PC-9 (cell line): ENCODE measurements around the gene UBE2L3. TPM values are rescaled to one million over a fixed set of nuclear protein-coding genes. Genes with fewer than 3 reads are reported as not detected.

Experiments used
- BruUV-seq: library from RNA; stranded (reverse); fragments of 400-500 nt; replicated peaks from 2 replicates; lab custom pipeline; 2021; lab: Mats Ljungman, UMichigan
- CTCF ChIA-PET: fragments of 300-600 bp; sonication (Branson Sonifier 250); formaldehyde crosslinking; loops from one replicate; lab custom pipeline; 2022; ENCODE audit warnings: antibody characterized with exemption; lab: Charles Lee
- POLR2A ChIA-PET: fragments of 300-600 bp; sonication (Branson Sonifier 250); formaldehyde crosslinking; loops from one replicate; lab custom pipeline; 2022; ENCODE audit warnings: antibody characterized with exemption; ENCODE audit not compliant: unreplicated experiment; lab: Charles Lee
- DNase-seq, 2 experiments: peaks; one replicate each; pipeline versions ENCODE4 v3.0.0 to v3.0.0-alpha.2; 2015 to 2022; ENCODE audit warnings: mixed read lengths in 1 of 2
- H2AFZ ChIP-seq: fragments of 200-600 bp; sonication (generic); 2 replicates; pipeline ENCODE4 v1.8.1; 2017; ENCODE audit warnings: antibody characterized with exemption
- H3F3A ChIP-seq: fragments of 200-600 bp; sonication (generic); 2 replicates; pipeline ENCODE4 v1.8.1; 2017; ENCODE audit warnings: antibody characterized with exemption, mild to moderate bottlenecking, low read depth; ENCODE audit not compliant: insufficient read depth
- H3K27ac ChIP-seq: fragments of 200-600 bp; sonication (generic); 2 replicates; pipeline ENCODE4 v1.6.1; 2016; ENCODE audit warnings: mixed run types
- H3K27me3 ChIP-seq: fragments of 200-600 bp; sonication (generic); 2 replicates; pipeline ENCODE4 v1.6.1; 2016; ENCODE audit warnings: low read depth, mixed run types; ENCODE audit not compliant: insufficient read depth
- H3K36me3 ChIP-seq: fragments of 200-600 bp; sonication (generic); 2 replicates; pipeline ENCODE4 v1.6.1; 2016; ENCODE audit warnings: low read depth, mixed run types
- H3K4me1 ChIP-seq: fragments of 200-600 bp; sonication (generic); replicated peaks from 2 replicates; pipeline ENCODE4 v1.6.1; 2016; ENCODE audit warnings: mixed run types; ENCODE audit not compliant: insufficient read depth
- H3K4me2 ChIP-seq: fragments of 200-600 bp; sonication (generic); 2 replicates; pipeline ENCODE4 v1.6.1; 2017; ENCODE audit warnings: mixed run types
- H3K4me3 ChIP-seq: fragments of 200-600 bp; sonication (generic); 2 replicates; pipeline ENCODE4 v1.6.1; 2016; ENCODE audit warnings: mixed run types
- H3K79me2 ChIP-seq: fragments of 200-600 bp; sonication (generic); 2 replicates; pipeline ENCODE4 v1.6.1; 2017; ENCODE audit warnings: low read depth, mixed run types
- H3K9me2 ChIP-seq: fragments of 200-600 bp; sonication (generic); 2 replicates; pipeline ENCODE4 v1.8.1; 2017; ENCODE audit warnings: mild to moderate bottlenecking; ENCODE audit not compliant: insufficient read depth
- H3K9me3 ChIP-seq: fragments of 200-600 bp; sonication (generic); 2 replicates; pipeline ENCODE4 v1.8.1; 2016; ENCODE audit warnings: low read depth; ENCODE audit not compliant: insufficient read depth
- H4K20me1 ChIP-seq: fragments of 200-600 bp; sonication (generic); 2 replicates; pipeline ENCODE4 v1.8.1; 2017; ENCODE audit not compliant: insufficient read depth
- EZH2 ChIP-seq: fragments of 200-600 bp; sonication (generic); IDR thresholded peaks from 2 replicates; pipeline ENCODE4 v1.8.0; 2017; ENCODE audit warnings: antibody characterized with exemption, low read depth
- intact Hi-C: fragments of 100-400 bp; cut with micrococcal nuclease; formaldehyde crosslinking; loops from one replicate; pipeline ENCODE4 v1.10.0; 2022; ENCODE audit not compliant: unreplicated experiment
- total RNA-seq: library from RNA; stranded (reverse); gene quantifications from 2 replicates; pipeline ENCODE4 v1.2.3, GENCODE V29; 2021
- TF ChIP-seq, protein P1 (sequence below): fragments of 200-600 bp; sonication (generic); conservative IDR thresholded peaks from 2 replicates; pipeline ENCODE4 v1.6.1; 2017; ENCODE audit warnings: mixed run types, antibody characterized with exemption, mild to moderate bottlenecking, moderate library complexity

UBE2L3 gene
- total RNA-seq, 1 experiment from 2014 or later, result 55.8 TPM

DNA sequence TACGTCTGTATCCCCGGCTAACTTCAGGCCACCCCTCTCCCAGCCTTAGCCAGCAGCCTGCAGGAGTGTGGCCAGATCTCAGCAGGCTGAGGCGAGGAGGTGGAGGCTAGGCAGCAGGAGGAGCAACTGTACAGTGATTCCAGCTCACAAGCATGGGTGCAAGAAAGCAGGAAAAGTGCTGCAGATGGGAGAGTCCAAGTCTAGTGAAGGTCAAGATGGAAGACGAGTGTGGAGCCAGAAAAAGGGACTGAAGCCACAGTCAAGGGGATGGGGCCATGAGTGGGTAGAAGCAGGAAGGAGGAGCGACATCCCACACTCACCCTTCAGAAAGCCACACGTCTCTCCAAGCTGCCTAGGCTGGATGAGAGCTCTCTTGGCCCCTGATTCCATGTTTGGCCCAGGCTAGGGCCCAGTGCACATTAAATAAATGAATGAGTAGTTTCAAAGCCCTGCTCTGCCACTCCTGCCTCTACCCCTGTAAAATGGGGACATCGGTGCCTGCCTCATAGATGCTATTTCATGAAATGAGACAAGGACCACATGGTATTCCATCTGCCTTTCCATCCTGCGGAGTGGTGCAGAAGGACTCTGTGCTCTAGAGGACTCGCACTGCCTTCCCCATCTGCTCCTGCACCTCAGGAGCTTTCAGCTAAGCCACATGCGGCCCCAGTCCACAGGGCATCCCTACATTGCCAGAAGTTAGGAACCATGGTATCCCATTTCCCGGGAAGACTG is 59.4 kb downstream of the UBE2L3 start:
- peaks cover 41% of the 10 kb centered on the region for H4K20me1 ChIP-seq
- POLR2A ChIA-PET, result interaction anchor here (0.6 kb wide), 1 partner anchor 459 kb away, joined by 3 read pairs; no protein-coding TSS in a partner anchor

DNA sequence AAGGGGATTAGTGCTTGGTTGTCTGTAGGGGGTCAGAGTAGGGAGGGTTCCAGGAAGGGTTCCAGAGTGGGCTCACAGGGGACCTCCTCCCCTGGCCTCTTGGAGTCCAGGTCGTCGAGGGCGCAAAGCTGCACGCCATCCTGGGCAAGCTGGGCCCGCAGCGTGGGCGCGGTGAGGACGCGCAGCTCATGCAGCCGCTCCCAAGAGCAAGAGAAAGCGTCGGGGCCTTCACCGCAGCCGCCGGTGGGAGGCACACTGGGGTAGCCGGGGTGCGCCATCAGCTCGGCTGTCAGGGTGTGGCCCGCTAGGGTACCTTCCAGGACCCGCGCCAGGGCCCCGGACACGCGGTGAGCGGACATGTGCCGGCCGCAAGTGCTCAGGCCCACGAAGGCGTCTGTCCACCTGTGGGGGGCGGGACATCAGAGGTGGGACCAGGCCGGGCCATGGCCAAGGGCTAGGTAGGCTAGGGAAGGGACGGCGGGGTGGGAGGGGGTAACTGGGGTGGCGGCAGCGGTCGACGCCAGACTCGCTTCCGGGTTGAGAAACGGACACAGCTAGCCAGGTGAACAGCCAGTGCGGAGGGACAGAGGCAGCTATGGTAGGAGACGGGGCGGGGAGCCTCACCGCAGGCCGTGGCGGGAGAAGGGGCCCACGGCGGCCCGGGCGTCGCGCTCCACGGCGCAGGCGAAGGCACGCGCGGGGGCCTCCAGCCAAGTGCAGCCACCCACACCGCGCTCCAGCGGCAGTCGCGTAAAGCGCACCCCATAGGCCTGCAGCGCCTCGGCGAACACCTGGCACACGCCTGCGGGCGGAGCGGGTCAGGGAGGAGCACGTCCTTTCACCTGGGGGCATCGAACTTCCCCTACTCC is 61.1 kb downstream of the UBE2L3 start:
- H3K79me2 ChIP-seq, result peaks cover 36% of the 10 kb centered on the region
- H2AFZ ChIP-seq, result no peak overlapping the region
- intact Hi-C loops, result no loop called here
- peak overlapping the region; percentile 80 for H3K4me3 ChIP-seq
- BruUV-seq, result no TSS peak
- no peaks in the 10 kb centered on the region for H3K27me3 ChIP-seq
- H3K9me2 ChIP-seq, result no peaks in the 10 kb centered on the region
- H3K36me3 ChIP-seq, result no peaks in the 10 kb centered on the region
- CTCF ChIA-PET, result interaction anchor here (0.6 to 2.2 kb wide), 4 partner anchors 13 to 54 kb away, joined by 3 to 12 read pairs (median 6); partner anchors contain the start of gene SDF2L1
- POLR2A ChIA-PET, result interaction anchor here (0.6 to 0.7 kb wide), 5 partner anchors 14 to 637 kb away, joined by 3 to 5 read pairs (median 4); partner anchors contain the start of gene SDF2L1
- no peaks in the 10 kb centered on the region for H3K9me3 ChIP-seq
- H3K27ac ChIP-seq, result no peak overlapping the region
- H3K4me1 ChIP-seq, result peaks cover 7% of the 10 kb centered on the region; the same call in 1 of the 2 replicates
- peak overlapping the region; percentile 76 for H3K4me2 ChIP-seq
- no peak for DNase-seq
- H4K20me1 ChIP-seq, result peaks cover 29% of the 10 kb centered on the region
- TF ChIP-seq EZH2, result no peak
- TF ChIP-seq, protein P1, sequence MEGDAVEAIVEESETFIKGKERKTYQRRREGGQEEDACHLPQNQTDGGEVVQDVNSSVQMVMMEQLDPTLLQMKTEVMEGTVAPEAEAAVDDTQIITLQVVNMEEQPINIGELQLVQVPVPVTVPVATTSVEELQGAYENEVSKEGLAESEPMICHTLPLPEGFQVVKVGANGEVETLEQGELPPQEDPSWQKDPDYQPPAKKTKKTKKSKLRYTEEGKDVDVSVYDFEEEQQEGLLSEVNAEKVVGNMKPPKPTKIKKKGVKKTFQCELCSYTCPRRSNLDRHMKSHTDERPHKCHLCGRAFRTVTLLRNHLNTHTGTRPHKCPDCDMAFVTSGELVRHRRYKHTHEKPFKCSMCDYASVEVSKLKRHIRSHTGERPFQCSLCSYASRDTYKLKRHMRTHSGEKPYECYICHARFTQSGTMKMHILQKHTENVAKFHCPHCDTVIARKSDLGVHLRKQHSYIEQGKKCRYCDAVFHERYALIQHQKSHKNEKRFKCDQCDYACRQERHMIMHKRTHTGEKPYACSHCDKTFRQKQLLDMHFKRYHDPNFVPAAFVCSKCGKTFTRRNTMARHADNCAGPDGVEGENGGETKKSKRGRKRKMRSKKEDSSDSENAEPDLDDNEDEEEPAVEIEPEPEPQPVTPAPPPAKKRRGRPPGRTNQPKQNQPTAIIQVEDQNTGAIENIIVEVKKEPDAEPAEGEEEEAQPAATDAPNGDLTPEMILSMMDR, result no peak
- H3F3A ChIP-seq, result peaks cover 32% of the 10 kb centered on the region; the same call in 1 of the 2 replicates

More for the DNA sequence above, 59.4 kb downstream of the UBE2L3 start:
- peaks cover 43% of the 10 kb centered on the region for H3F3A ChIP-seq
- no peak overlapping the region for H3K4me3 ChIP-seq
- H3K79me2 ChIP-seq, result peaks cover 36% of the 10 kb centered on the region
- no peaks in the 10 kb centered on the region for H3K36me3 ChIP-seq
- intact Hi-C loops, result no loop called here
- H3K9me3 ChIP-seq, result no peaks in the 10 kb centered on the region
- no peak overlapping the region for H3K27ac ChIP-seq
- TF ChIP-seq EZH2, result no peak
- no TSS peak for BruUV-seq
- H3K4me2 ChIP-seq, result no peak overlapping the region
- CTCF ChIA-PET, result interaction anchor here (0.5 to 1.2 kb wide), 2 partner anchors 15 to 173 kb away, joined by 4 read pairs; partner anchors contain the start of gene SDF2L1
- no peaks in the 10 kb centered on the region for H3K9me2 ChIP-seq
- no peaks in the 10 kb centered on the region for H3K27me3 ChIP-seq
- H2AFZ ChIP-seq, result no peak overlapping the region
- DNase-seq, result no peak
- H3K4me1 ChIP-seq, result peaks cover 7% of the 10 kb centered on the region; the same call in 1 of the 2 replicates

DNA sequence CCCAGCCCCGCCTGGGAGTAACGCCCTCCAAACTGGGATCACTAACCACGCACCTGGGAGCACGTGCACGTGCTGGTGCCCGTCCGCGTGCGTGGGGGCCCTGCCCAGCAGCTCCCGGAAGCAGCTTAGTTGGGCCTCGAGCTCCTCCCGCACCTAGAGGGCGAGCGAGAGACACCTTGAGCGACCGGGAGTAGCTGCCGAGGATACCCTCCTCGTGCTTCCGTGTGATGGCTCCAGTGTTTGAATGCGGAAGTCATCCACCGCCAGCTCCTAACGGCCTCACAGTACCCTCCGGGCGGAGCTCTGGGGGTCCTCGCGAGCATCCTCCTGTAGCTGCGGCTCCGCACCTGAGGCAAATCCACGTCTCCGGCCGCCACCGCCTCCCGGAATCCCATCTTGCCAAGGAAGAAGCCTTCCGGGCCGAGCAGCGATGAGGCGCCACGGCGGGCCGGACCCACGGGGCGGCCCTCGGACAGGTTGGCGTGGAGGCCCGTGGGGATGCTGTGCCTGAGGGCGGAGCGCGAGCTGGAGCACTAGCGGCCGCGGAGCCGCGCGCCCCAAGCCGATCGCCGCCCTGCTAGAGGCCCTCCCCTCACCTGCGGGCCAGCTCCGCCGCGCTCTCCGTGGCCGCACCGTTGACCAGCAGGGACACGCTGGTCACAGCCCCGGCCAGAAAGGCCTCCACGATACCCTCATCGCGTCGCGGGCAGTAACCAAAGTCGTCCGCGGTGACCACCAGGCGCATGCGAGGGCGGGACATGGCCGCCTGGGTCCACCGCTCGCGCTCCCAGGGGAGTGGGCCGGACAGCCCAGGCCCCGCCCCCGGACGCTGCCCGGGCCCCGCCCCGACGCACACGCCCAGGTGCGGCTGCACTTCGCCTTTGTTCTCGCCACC is 62.0 kb downstream of the UBE2L3 start, which contains the start of gene YDJC:
TSS of gene YDJC (minus strand) at position 768 of the 895 bp plus-strand sequence. CDS start at position 760, 8 bp downstream.
- peak; percentile 80 to 91 for DNase-seq
- Histone ChIP-seq H3K36me3 (no peaks in the 10 kb centered on the region), H4K20me1 (peaks cover 20% of the 10 kb centered on the region), H3F3A (peaks cover 25% of the 10 kb centered on the region; the same call in 1 of the 2 replicates), H3K4me3 (peak within 1 kb of the TSS; percentile 80), H3K27ac (peak within 1 kb of the TSS; percentile 75), H3K4me2 (peak within 1 kb of the TSS; percentile 76), H3K9me2 (no peaks in the 10 kb centered on the region), H2AFZ (peak within 1 kb of the TSS; percentile 81), H3K27me3 (no peaks in the 10 kb centered on the region), H3K4me1 (peaks cover 7% of the 10 kb centered on the region; the same call in 1 of the 2 replicates), H3K79me2 (peaks cover 36% of the 10 kb centered on the region), H3K9me3 (no peaks in the 10 kb centered on the region)
- TSS peak; percentile 55 for BruUV-seq
- ChIA-PET POLR2A (interaction anchor here (0.6 to 0.7 kb wide), 5 partner anchors 13 to 55 kb away, joined by 3 to 5 read pairs (median 4); partner anchors contain the start of gene SDF2L1), CTCF (interaction anchor here (0.6 to 2.2 kb wide), 5 partner anchors 12 to 55 kb away, joined by 3 to 12 read pairs (median 4); partner anchors contain the start of gene SDF2L1)
- TF ChIP-seq, protein P1, result peak; percentile 55; the same call in 1 of the 2 replicates
- no peak for TF ChIP-seq EZH2
- intact Hi-C loops, result no loop called here
